ENCODE results near the gene ERP44.
"Not testable (repeated sequence)": the region's sequence is repeated elsewhere in the genome, so short reads cannot be mapped to it uniquely, and the experiment has no call there.

The ERP44 gene

DNA sequence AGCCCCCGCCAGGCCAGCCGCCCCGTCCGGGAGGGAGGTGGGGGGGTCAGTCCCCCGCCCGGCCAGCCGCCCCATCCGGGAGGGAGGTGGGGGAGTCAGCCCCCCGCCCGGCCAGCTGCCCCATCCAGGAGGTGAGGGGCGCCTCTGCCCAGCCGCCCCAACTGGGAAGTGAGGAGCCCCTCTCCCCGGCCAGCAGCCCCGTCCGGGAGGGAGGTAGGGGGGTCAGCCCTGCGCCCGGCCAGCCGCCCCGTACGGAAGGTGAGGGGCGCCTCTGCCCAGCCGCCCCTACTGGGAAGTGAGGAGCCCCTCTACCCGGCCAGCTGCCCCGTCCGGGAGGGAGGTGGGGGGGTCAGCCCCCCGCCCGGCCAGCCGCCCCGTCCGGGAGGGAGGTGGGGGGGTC lies 30.8 kb downstream of the ERP44 start:
- not testable (repeated sequence) for DNase-seq (ENCODE audit: low spot score)

DNA sequence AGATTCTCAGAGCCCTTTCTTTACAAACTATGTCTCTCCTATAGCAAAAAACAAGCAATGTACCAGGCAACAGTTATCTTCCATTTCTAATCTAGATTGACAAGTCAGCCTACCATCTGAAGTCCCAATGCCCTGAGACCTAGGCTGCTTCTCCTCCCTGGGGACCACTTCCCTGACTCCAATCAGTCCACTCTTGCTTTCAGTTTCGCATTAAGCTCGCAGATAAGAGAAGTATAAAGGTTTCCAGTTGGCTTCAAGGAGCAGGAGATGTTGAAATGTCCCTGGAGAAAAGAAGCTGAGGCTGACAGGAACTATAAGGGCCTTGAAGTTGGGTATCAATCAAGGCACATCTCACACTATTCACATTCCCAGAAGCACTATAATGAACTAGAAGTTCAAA lies 32.3 kb downstream of the ERP44 start:
- DNase-seq (ENCODE audit: low spot score), result peak; percentile 60

DNA sequence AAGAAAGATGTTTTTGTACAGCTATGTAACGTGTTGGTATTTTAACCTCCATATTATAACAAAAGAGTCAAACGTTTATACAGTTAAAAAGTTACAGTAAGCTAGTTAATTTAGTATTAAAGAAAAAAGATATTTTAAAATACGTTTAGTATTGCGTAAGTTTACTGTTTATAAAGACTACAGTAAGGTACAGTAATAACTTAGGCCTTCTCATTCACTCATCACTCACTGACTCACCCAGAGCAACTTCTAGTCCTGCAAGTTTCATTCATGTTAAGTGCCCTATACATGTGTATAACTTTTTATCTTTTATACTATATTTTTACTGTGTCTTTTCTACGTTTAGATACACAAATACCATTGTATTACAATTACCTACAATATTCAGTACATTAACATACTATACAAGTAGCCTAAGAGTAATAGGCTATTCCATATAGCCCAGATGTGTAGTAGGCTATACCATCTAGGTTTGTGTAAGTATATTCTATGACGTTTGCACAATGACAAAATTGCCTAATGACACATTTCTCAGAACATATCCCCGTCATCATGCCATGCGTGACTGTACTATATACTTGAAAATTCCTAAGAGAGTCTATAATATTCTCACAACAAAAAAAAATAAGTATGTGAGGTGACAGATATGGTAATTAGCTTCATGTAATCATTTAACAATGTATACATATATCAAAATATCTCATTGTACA lies 33.8 kb downstream of the ERP44 start:
- no peak for DNase-seq (ENCODE audit: low spot score)

DNA sequence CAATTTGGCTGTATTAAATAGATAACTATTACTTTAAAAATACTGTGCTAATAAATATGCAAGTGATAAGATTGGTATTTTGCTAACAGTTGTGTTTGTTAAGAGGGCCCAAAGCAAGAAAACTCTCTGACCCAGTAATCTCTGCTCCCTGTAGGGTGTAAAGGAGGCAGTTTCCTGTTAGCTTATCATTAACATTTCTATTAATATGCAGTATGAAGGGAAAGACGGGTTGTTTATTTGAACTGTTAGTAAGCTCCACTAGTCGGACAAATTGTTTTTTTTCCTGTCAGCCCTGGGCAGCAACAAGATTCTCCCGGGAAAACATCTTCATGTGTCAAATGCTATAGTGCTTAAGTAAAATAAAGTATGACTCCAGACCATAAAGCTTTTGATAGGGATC lies 35.6 kb downstream of the ERP44 start:
- no peak for DNase-seq (ENCODE audit: low spot score)

DNA sequence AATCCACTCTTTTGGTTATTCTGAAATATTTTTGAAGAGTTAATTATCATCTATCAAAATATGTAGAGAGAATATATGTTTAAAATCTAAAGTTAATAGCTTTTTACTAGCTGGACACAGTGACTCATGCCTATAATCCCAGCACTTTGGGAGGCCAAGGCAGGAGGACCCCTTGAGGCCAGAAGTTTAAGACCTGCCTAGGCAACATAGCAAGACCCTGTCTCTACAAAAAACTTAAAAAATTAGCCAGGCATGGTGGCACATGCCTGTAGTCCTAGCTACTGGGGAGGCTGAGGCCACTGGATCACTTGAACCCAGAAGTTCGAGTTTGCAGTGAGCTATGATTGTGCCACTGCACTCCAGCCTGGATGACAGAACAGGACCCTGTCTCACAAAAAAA lies 36.1 kb downstream of the ERP44 start:
- not testable (repeated sequence) for DNase-seq (ENCODE audit: low spot score)

DNA sequence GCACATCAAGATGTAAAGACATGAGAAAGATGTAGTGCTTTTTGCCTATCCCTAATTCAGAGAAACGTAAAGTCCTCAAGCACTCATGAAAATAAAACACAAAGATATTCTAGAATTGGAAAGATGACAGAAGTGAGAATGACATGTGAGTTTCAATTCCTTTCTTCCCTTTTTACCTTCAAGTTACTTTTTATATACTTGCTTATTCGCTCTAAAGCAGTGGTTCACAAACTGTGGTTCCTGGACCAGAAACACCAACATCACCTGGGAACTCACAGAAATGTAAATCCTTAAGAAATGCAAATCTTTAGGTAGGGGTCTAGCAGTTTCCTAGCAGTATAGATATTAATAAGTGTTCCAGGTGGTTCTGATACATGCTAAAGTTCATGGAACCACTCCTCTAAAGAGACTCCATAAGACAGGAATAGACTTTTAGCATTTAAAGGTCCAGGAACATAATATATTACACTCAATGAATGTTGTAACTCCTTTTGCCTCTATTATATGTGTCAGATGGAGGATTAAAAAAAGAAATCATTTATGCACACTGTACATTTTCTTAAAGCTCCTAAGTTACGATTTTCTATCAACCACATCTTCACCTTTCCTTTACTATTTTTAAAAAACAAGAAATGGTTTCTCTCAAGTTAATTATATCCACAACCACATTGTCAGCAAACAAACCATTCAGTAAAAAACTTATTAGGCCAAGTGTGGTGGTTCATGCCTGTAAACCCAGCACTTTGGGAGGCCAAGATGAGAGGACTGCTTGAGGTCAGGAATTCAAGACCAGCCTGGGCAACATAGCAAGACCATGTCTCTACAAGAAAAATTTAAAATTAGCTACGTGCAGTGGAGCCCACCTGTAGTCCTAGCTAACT lies 39.9 kb downstream of the ERP44 start:
- peak; percentile 73 for DNase-seq (ENCODE audit: low spot score)

DNA sequence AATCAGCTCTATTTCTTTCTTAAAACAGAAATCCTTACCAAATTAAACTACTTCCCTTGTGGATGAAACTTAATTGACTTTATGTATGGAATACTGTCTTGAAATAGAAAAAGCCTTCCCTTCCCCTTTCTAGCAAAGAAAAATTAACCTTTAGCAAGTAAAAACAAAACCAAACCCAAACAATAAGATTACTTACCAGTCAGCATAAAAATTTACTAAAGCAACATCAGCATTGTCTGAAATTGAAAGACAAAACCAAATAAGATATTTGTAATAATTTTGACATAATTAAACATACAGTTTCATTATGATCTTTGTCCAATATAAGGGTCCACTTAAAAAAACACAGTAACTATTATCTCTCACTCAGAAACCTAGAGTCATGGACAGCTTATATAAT lies 41.2 kb downstream of the ERP44 start:
- DNase-seq (ENCODE audit: low spot score), result no peak

DNA sequence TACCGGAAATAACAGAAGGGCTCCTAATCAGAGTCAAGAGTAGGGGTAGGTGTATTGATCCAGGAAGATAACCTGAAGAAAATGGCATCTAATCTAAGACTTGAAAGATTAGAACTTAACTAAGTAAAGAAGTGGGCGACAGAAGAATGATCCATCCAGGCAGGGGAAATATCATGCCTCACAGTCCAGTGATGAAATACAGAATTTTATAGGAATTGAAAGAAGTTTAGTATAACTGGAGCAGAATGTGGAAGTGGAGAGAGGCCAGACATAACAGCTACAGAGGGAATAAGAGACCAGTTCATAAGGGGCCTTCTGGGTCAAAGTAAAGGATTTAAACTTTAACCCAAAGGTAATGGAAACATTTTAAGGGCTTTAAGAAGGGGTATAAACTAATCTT lies 42.2 kb downstream of the ERP44 start:
- DNase-seq (ENCODE audit: low spot score), result no peak

DNA sequence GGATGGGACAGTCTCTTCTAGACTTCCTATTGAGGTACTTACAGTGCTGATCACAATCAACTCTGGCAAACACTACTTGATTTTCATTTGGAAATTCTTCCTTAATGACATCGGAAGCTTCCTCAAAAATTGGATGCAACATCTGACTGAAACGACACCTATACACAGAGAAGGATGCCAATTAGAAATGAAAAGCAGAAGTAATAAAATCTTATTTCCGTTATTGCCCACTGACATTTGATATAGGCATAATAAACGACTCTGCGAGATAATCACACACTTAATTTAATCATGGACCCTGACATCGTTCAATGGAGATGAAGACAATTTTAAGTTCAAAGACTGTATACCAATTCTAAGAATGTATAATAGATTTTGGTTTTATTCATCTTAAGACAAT lies 46.4 kb downstream of the ERP44 start:
- DNase-seq (ENCODE audit: low spot score), result no peak

DNA sequence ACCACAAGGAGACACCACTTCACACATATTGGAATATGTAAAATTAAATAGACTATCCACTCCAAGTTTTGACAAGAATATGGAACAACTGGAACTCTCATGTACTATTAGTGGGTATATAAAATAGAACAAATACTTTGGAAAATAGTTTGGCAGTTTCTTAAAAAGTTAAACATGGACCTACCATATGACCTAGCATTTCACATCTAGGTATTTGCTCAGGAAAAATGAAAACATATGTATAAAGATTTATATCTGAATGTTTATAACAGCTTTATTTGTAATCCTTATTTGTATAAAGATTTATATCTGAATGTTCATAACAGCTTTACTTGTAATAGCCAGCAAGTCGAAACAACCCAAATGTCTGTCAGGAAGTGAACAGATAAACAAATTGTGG lies 49.2 kb downstream of the ERP44 start:
- DNase-seq (ENCODE audit: low spot score), result no peak

DNA sequence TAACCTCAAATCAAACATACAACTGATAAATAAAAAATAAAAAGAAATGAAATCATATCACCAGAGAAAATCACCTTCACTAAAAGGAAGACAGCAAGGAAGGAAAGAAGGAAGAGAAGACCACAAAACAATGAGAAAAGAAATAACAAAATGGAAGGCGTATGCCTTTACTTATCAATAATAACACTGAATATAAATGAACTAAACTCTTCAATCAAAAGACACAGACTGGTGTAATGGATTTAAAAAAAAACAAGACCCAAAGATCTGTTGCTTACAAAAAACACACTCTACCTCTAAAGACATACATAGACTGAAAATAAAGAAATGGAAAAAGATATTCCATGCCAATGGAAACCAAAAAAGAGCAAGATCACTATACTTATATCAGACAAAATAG lies 60.3 kb downstream of the ERP44 start:
- DNase-seq (ENCODE audit: low spot score), result no peak

DNA sequence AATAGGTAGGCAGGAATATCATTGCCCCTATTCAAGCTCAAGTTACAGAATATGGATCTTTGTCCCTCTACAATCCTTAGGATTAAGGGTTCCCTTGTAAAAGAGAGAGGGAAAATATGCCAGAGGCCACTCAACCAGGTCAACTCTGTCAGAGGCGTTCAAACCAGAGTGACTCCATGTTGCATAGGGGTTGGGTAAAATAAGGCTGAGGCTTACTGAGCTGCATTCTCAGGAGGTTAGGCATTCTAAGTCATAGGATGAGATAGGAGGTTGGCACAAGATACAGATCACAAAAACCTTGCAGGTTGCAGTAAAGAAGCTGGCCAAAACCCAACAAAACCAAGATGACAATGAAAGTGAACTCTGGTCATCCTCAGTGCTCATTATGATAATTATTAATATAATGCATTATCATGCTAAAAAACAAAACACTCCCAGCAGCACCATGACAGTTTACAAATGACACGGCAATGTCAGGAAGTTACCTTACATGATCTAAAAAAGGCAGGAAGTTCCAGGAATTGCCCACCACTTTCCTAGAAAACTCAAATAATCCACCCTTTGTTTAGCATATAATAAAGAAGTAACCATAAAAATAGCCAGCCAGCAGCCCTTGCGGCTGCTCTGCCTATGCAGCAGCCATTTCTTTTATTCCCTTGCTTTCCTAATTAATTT lies 64.8 kb downstream of the ERP44 start:
- DNase-seq (ENCODE audit: low spot score), result no peak

DNA sequence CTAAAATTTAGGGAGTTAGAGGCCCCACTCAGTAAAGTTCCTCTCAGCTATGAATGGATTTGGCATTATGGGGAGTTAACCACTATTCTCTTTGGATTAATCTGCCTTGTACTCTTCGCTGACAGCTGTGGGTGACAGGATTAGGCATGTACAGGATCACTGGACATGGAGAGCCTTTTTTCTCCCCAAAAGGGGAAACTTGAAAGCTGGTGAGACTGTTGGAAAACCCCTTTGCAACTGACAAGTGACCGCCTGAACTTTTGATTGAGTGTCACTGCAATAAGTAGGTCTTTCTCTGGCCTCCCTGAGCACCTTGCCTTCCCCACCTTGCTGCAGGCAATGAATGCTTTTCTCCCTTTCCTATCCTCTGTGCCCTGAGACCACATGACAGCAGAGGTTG lies 68.3 kb downstream of the ERP44 start:
- DNase-seq (ENCODE audit: low spot score), result no peak

DNA sequence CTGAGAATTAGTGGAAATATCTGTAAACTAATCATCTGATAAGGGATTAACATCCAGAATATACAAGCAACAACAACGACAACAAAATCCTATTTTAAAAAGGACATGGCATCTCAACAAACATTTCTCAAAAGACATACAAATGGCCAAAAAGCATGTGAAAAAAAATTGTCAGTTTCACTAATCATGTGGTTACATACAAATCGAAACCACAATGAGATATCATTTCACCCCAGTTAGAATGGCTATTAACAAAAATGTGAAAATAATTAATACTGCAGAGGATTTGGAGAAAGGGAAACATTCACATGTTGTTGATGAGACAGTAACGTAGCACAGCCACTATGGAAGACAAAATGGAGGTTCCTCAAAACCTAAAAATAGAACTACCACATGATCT lies 69.5 kb downstream of the ERP44 start:
- DNase-seq (ENCODE audit: low spot score), result no peak

DNA sequence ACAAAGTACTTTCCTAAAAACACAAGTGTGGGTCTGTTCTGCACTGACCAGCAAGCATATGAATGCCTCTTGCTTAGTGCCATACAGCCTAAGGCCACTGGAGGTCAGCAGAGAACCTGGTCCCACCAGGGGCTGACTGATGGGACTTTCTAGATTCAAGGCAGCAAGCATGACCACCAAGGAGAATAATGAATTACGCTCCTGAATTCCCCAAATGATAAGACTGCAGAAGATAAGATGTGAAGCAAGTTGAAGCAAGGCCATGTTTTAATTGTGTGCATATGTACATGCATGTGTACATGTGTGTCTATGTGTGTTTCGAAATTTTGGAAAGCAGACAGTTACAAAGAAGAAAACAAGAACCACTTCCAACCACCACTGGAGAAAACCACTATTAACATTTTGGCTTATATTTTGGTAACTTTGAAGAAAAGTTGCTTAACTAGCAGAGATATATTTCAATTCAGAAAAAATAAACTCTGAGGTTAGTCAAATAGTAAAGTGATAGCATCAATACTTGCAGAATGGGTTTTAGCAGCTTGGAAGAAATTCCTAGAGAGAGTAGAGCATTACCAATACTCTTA lies 70.5 kb downstream of the ERP44 start:
- peak; percentile 87 for DNase-seq (ENCODE audit: low spot score)

DNA sequence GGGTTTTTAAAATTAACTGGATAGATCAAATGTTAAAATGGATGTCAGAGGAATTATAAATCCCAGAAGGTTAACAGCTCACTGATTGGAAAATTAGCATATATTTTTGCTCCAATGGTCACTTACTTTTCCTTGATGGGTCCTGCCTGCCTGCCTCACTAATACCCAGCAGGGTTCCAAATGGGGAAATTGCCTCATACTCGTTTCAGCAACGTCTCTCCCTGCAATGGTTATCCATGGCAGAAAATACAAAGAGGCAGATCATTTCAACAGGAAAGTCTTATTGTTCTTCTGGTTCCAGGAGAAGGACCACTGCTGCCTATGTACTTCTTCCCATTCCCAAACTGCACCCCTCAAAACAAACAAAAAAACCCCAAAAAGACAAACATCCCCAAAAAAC lies 71.3 kb downstream of the ERP44 start:
- DNase-seq (ENCODE audit: low spot score), result no peak

DNA sequence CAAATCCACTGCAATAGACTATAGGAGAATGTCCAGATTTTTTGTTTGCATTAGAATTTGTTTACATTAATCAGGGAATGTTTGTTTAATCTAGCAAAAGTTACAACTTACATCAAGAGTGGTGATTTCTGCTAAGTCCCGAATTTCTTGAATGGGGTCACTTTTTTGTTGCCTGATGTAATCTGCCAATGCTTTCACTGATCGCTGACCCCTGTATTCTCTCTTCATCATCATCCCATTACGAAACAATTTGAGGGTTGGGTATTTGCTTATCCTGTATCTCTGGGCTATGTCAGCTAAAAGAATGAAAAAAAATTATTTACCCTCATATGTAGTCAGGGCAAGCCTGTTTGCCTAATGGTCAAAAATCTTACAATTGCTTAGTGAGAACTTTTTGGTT lies 76.9 kb downstream of the ERP44 start:
- DNase-seq (ENCODE audit: low spot score), result no peak

DNA sequence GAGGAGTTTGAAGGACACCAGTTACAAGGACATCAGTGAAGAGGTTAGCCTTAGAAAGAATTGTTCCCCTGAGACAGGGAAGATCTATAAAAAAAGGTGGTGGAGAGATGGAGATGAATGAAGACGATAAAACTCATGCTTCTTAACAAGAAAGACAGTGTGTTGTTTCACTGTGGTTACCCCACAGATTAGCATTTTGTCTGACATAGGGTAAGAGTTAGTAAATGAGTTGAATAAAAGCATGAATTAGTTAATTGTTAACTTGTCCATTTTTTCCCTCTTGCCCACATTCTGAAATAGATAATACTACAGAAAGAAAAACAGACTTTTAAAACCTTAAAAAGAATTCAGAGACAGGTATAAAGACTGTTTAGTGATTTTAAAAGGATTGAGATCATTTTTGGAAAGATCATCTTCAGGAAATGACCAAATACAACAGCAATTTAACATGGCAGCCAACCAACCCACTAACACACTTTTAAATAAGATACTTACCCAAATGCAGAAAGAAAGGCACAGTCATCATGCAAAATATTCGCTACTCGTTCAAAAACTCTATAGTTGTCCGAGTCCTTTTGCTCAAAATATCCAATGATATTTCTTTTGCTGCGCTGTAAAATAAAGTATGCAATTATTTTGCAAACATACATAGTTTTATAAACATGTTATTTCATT lies 78.5 kb downstream of the ERP44 start:
- DNase-seq (ENCODE audit: low spot score), result no peak

DNA sequence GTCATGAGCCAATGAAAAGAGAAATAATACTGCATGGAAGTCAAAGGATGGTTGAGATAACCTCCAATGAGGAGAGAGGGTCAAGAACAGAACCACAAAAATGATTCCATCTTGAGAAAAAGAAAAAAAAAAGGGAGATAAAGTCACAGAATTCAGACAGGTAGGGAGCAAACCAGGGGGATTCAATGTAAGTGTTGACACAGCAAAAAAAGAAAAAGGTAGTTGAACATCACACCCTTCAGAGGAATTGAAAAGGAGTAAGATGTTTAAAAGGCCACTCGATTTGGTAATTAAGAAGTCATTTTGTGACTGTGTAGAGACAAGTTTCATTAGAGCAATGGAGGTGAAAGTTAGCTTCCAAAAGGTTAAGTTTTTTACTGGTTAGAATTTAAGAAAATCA lies 79.3 kb downstream of the ERP44 start:
- no peak for DNase-seq (ENCODE audit: low spot score)

DNA sequence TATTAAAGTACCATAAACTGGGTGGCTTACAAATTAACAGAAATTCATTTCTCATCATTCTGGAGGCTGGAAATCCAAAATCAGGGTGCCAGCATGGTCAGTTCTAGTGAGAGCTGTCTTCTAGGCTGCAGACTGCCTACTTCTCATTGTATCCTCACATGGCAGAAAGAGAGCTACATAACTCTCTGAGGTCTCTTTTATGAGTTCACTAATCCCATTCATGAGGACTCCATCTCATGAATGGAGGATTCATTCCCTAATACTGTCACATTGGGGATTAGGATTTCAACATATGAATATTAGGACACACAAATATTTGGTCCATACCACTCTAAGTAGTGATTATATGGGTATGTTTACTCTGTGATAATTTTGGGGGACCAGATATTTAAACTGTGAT lies 84.0 kb downstream of the ERP44 start:
- DNase-seq (ENCODE audit: low spot score), result no peak

DNA sequence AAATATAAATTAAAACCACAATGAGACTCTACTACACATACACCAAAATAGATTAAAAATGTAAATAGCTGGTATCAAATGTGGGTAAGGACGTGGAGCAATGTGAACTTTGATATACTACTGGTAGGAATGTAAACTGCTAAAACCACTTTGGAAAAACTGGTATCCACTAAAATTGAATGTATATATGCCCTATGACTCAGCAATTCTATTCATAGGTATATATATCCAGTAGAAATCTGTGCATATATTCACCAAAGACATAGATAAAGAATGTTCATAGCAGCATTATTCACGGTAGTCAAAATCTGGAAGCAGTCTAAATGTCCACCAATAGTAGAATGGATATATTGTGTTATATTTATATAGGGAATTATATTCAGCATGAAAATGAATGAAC lies 85.2 kb downstream of the ERP44 start:
- no peak for DNase-seq (ENCODE audit: low spot score)

DNA sequence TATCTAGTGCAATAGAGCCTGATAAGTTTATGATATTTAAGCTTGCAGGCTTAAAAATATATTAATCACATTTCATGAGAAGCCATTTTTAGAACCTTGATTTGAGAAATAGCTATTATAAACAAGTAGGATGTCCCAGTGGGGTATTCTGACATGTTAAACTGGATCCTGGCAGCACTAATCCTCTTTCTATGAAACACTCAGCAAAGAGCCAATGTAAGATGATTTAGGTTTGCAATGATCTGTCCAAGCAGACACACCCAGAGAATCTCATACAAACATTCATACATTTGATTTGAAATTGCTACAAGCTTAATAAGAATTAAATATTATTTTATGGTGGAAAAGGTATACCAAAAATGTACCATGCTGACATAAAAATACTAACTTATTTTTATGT lies 86.5 kb downstream of the ERP44 start:
- no peak for DNase-seq (ENCODE audit: low spot score)
